H1 (cell line): Measurements from ENCODE around the gene TMEM266. TPM values are rescaled to one million over a fixed set of nuclear protein-coding genes. Genes with fewer than 3 reads are reported as not detected.

Experiments
- CHD7 ChIP-seq: fragments of 300-600 bp; sonication (generic); IDR thresholded peaks from 2 replicates; pipeline ENCODE4 v1.7.1; 2012; ENCODE audit warnings: low read length, moderate library complexity, mild to moderate bottlenecking, inconsistent platforms; ENCODE audit not compliant: insufficient replicate concordance
- CTBP2 ChIP-seq: IDR thresholded peaks from 2 replicates; pipeline ENCODE4 v1.7.0; 2011; ENCODE audit warnings: borderline replicate concordance, mild to moderate bottlenecking, moderate library complexity, mixed read lengths, low read length; ENCODE audit not compliant: insufficient read depth, insufficient read length
- KDM4A ChIP-seq: IDR thresholded peaks from one replicate; pipeline ENCODE4 v1.7.1; 2012; ENCODE audit warnings: low read depth, mild to moderate bottlenecking, moderate library complexity, low read length, inconsistent platforms; ENCODE audit not compliant: severe bottlenecking
- MAX ChIP-seq: IDR thresholded peaks from 2 replicates; pipeline ENCODE4 v1.6.1; 2012; ENCODE audit warnings: inconsistent platforms
- POU5F1 ChIP-seq: IDR thresholded peaks from 2 replicates; pipeline ENCODE4 v1.6.1; 2011; ENCODE audit warnings: low read depth, mild to moderate bottlenecking, low read length, moderate library complexity
- SIN3A ChIP-seq, 2 experiments: IDR thresholded peaks in 1 of 2; conservative IDR thresholded peaks in 1 of 2; 2 replicates each; pipeline ENCODE4 v1.6.1; 2011 to 2012; ENCODE audit warnings: low read length in 2 of 2, improper control_type of control experiment in 1 of 2, low read depth in 1 of 2, mild to moderate bottlenecking in 1 of 2
- polyA plus RNA-seq, 7 experiments: library from polyadenylated mRNA; depleted of rRNA in 3 of 7; stranded (reverse) in 5 of 7; unstranded in 2 of 7; fragments of >200 nt in 5 of 7; fragments of 200-250 nt in 2 of 7; gene quantifications; 1 replicate in 5 of 7; 2 replicates in 1 of 7; 4 replicates in 1 of 7; pipeline versions ENCODE4 v1.2.1 to v1.2.3, GENCODE V29; 2011 to 2013; ENCODE audit warnings: missing spikeins in 2 of 7, mixed read lengths in 2 of 7
- total RNA-seq: library from RNA; stranded (reverse); fragmentation: NEBNext Ultra II Directional; extraction: Animal tissue kit (Norgen Biotek cat#: 25700); gene quantifications from 2 replicates; pipeline ENCODE4 v1.2.1, GENCODE V29; 2021

Gene TMEM266
- total and polyA plus RNA-seq, 2 of the 8 experiments (the other 6 are each of a cell fraction or from before 2014, with no cell fraction given), result 2.6 TPM

GRCh38 chr15:76160426-76161152, 100.8 kb downstream of the TMEM266 start (continued):
- TF ChIP-seq CHD7 (no peak), KDM4A (no peak), CTBP2 (no peak), SIN3A (conservative IDR thresholded peaks at IDR 0.05 in 1 of 2, IDR thresholded peaks at IDR 0.05 in 1 of 2; ENCODE audit: low read depth in 1 of 2, low read length in 2 of 2) (no peak), POU5F1 (no peak), MAX (no peak)
